HL-60 (cell line): ENCODE data around the gene ANKRA2.

ENCODE experiments used
- GABPA ChIP-seq: IDR thresholded peaks from 2 replicates; pipeline ENCODE4 v1.6.1; 2012; ENCODE audit warnings: low read depth
- POLR2AphosphoS5 ChIP-seq: IDR thresholded peaks from 2 replicates; pipeline ENCODE4 v1.6.1; 2012; ENCODE audit warnings: low read depth
- SPI1 ChIP-seq: IDR thresholded peaks from 2 replicates; pipeline ENCODE4 v1.6.1; 2012; ENCODE audit warnings: low read depth, mild to moderate bottlenecking, borderline replicate concordance
- TF ChIP-seq, protein P1 (sequence below): IDR thresholded peaks from one replicate; pipeline ENCODE4 v1.5.1; 2011; ENCODE audit warnings: low read length, control low read depth, inconsistent platforms; ENCODE audit not compliant: insufficient read depth
- TF ChIP-seq, protein P2 (sequence below): IDR thresholded peaks from 2 replicates; pipeline ENCODE4 v1.6.1; 2012; ENCODE audit warnings: low read depth; ENCODE audit not compliant: insufficient replicate concordance

DNA sequence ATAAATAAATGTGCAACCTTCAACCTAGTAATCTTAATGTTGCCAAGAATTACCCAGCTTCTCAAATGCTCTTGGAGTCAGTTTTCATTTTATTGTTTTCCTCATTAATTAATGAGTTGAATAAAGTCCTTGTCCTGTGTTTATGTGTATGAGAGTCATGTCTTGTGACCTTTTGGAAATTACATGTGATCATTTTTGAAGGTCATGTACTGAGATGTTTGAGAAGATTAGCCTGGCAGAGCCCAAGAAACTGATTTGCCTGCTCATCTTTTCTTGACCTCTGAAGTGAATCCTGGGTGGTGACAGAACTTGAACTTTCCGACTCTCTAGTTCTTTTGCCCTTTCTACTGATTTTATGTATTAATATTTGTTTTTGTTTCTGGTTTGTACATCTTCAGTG, 15.4 kb downstream of the ANKRA2 start:
- TF ChIP-seq, protein P1, sequence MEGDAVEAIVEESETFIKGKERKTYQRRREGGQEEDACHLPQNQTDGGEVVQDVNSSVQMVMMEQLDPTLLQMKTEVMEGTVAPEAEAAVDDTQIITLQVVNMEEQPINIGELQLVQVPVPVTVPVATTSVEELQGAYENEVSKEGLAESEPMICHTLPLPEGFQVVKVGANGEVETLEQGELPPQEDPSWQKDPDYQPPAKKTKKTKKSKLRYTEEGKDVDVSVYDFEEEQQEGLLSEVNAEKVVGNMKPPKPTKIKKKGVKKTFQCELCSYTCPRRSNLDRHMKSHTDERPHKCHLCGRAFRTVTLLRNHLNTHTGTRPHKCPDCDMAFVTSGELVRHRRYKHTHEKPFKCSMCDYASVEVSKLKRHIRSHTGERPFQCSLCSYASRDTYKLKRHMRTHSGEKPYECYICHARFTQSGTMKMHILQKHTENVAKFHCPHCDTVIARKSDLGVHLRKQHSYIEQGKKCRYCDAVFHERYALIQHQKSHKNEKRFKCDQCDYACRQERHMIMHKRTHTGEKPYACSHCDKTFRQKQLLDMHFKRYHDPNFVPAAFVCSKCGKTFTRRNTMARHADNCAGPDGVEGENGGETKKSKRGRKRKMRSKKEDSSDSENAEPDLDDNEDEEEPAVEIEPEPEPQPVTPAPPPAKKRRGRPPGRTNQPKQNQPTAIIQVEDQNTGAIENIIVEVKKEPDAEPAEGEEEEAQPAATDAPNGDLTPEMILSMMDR = no peak
- TF ChIP-seq GABPA (no peak), SPI1 (no peak), POLR2AphosphoS5 (no peak)
- TF ChIP-seq, protein P2, sequence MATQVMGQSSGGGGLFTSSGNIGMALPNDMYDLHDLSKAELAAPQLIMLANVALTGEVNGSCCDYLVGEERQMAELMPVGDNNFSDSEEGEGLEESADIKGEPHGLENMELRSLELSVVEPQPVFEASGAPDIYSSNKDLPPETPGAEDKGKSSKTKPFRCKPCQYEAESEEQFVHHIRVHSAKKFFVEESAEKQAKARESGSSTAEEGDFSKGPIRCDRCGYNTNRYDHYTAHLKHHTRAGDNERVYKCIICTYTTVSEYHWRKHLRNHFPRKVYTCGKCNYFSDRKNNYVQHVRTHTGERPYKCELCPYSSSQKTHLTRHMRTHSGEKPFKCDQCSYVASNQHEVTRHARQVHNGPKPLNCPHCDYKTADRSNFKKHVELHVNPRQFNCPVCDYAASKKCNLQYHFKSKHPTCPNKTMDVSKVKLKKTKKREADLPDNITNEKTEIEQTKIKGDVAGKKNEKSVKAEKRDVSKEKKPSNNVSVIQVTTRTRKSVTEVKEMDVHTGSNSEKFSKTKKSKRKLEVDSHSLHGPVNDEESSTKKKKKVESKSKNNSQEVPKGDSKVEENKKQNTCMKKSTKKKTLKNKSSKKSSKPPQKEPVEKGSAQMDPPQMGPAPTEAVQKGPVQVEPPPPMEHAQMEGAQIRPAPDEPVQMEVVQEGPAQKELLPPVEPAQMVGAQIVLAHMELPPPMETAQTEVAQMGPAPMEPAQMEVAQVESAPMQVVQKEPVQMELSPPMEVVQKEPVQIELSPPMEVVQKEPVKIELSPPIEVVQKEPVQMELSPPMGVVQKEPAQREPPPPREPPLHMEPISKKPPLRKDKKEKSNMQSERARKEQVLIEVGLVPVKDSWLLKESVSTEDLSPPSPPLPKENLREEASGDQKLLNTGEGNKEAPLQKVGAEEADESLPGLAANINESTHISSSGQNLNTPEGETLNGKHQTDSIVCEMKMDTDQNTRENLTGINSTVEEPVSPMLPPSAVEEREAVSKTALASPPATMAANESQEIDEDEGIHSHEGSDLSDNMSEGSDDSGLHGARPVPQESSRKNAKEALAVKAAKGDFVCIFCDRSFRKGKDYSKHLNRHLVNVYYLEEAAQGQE = no peak
